PC-9 (cell line): ENCODE measurements around the gene CNN3.

Experiments used
- EZH2 ChIP-seq: fragments of 200-600 bp; sonication (generic); IDR thresholded peaks from 2 replicates; pipeline ENCODE4 v1.8.0; 2017; ENCODE audit warnings: antibody characterized with exemption, low read depth
- TF ChIP-seq, protein P1 (sequence below): fragments of 200-600 bp; sonication (generic); conservative IDR thresholded peaks from 2 replicates; pipeline ENCODE4 v1.6.1; 2017; ENCODE audit warnings: mixed run types, antibody characterized with exemption, mild to moderate bottlenecking, moderate library complexity

DNA sequence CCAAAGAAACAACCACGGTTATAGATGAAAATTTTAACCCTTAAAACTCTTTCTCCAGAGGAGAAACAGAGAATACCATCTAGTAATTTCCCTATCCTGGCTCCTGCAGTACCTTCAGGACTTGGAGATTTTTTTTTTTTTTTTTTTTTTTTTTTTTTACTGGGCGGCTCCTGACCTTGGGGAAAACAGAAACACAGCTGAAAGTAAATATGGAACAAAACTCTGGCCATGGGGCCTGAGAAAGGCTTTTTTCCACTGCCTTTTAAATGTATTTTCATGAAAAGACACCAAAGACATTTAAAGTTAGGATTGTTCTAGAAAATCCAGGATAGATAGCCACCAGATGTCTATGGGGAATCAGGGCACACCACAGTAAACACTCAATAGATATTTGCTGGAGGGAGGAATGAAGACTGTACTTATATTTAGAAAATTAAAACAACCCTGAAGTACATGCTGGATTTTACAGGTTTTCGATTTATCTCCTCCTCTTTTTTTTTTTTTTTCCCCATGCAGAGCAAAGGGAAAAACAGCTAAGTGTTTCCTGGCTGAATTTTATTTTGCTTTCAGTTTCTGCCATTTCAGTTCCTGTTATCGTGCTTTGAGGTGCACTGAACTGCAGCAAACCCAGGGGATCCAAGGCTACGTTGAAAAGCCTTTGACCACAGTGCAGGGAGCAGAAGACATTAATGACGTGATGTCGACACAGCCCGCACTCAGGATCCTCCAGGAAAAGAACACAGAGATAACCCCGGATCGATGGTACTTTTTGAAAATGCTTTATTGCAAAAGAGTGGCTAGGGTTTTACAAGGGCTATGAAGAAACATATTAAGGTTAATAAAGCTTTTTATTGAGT lies 35.7 kb upstream of the CNN3 start:
- TF ChIP-seq, protein P1, sequence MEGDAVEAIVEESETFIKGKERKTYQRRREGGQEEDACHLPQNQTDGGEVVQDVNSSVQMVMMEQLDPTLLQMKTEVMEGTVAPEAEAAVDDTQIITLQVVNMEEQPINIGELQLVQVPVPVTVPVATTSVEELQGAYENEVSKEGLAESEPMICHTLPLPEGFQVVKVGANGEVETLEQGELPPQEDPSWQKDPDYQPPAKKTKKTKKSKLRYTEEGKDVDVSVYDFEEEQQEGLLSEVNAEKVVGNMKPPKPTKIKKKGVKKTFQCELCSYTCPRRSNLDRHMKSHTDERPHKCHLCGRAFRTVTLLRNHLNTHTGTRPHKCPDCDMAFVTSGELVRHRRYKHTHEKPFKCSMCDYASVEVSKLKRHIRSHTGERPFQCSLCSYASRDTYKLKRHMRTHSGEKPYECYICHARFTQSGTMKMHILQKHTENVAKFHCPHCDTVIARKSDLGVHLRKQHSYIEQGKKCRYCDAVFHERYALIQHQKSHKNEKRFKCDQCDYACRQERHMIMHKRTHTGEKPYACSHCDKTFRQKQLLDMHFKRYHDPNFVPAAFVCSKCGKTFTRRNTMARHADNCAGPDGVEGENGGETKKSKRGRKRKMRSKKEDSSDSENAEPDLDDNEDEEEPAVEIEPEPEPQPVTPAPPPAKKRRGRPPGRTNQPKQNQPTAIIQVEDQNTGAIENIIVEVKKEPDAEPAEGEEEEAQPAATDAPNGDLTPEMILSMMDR: no peak
- no peak for TF ChIP-seq EZH2
